SK-N-SH treated with all-trans-retinoic acid at 6 μM for 48 hours (cell line): Measurements from ENCODE around the gene STX18.

Source experiments
- ARNTL ChIP-seq: fragments of 450-650 bp; formaldehyde crosslinking; IDR thresholded peaks from 2 replicates; pipeline ENCODE4 v1.5.0; 2020; ENCODE audit warnings: low read depth, mild to moderate bottlenecking, moderate library complexity, borderline replicate concordance
- GLIS3 ChIP-seq: fragments of 250-450 bp; sonication (Bioruptor Pico); IDR thresholded peaks from 2 replicates; pipeline ENCODE4 v1.5.0; 2020; ENCODE audit warnings: mild to moderate bottlenecking, moderate library complexity
- ISL1 ChIP-seq: fragments of 250-450 bp; sonication (Bioruptor Pico); IDR thresholded peaks from 2 replicates; pipeline ENCODE4 v2.1.2; 2022; ENCODE audit warnings: mild to moderate bottlenecking, moderate library complexity
- POU6F1 ChIP-seq: fragments of 250-450 bp; sonication (Bioruptor Pico); IDR thresholded peaks from 2 replicates; pipeline ENCODE4 v1.8.0; 2021; ENCODE audit warnings: low read depth, mild to moderate bottlenecking, moderate library complexity, borderline replicate concordance
- RARB ChIP-seq: fragments of 250-450 bp; sonication (Bioruptor Pico); IDR thresholded peaks from 2 replicates; pipeline ENCODE4 v1.8.0; 2021; ENCODE audit warnings: mild to moderate bottlenecking, moderate library complexity
- SNAI2 ChIP-seq: fragments of 250-450 bp; sonication (Bioruptor Pico); IDR thresholded peaks from 2 replicates; pipeline ENCODE4 v1.5.0; 2020; ENCODE audit warnings: mild to moderate bottlenecking, moderate library complexity
- TSHZ2 ChIP-seq: fragments of 250-450 bp; sonication (Bioruptor Pico); IDR thresholded peaks from 2 replicates; pipeline ENCODE4 v1.5.0; 2020; ENCODE audit warnings: mild to moderate bottlenecking, moderate library complexity
- ZC3H10 ChIP-seq: fragments of 250-450 bp; sonication (Bioruptor Pico); IDR thresholded peaks from 2 replicates; pipeline ENCODE4 v1.5.1; 2021; ENCODE audit warnings: mild to moderate bottlenecking, moderate library complexity
- ZFP30 ChIP-seq: fragments of 450-650 bp; formaldehyde crosslinking; IDR thresholded peaks from 2 replicates; pipeline ENCODE4 v1.5.0; 2022; ENCODE audit warnings: mild to moderate bottlenecking, moderate library complexity
- ZNF565 ChIP-seq: fragments of 450-650 bp; formaldehyde crosslinking; conservative IDR thresholded peaks from 2 replicates; pipeline ENCODE4 v1.5.0; 2020; ENCODE audit warnings: low read depth, mild to moderate bottlenecking, moderate library complexity
- ZNF70 ChIP-seq: fragments of 450-650 bp; formaldehyde crosslinking; IDR thresholded peaks from 2 replicates; pipeline ENCODE4 v1.5.0; 2020; ENCODE audit warnings: mild to moderate bottlenecking, moderate library complexity
- TF ChIP-seq, protein P1 (sequence below): fragments of 250-450 bp; sonication (Bioruptor Pico); IDR thresholded peaks from 2 replicates; pipeline ENCODE4 v1.8.0; 2020; ENCODE audit warnings: mild to moderate bottlenecking, moderate library complexity, borderline replicate concordance
- TF ChIP-seq, protein P2 (sequence below): fragments of 250-450 bp; sonication (Bioruptor Pico); IDR thresholded peaks from 2 replicates; pipeline ENCODE4 v1.5.1; 2021; ENCODE audit warnings: mild to moderate bottlenecking, moderate library complexity

DNA sequence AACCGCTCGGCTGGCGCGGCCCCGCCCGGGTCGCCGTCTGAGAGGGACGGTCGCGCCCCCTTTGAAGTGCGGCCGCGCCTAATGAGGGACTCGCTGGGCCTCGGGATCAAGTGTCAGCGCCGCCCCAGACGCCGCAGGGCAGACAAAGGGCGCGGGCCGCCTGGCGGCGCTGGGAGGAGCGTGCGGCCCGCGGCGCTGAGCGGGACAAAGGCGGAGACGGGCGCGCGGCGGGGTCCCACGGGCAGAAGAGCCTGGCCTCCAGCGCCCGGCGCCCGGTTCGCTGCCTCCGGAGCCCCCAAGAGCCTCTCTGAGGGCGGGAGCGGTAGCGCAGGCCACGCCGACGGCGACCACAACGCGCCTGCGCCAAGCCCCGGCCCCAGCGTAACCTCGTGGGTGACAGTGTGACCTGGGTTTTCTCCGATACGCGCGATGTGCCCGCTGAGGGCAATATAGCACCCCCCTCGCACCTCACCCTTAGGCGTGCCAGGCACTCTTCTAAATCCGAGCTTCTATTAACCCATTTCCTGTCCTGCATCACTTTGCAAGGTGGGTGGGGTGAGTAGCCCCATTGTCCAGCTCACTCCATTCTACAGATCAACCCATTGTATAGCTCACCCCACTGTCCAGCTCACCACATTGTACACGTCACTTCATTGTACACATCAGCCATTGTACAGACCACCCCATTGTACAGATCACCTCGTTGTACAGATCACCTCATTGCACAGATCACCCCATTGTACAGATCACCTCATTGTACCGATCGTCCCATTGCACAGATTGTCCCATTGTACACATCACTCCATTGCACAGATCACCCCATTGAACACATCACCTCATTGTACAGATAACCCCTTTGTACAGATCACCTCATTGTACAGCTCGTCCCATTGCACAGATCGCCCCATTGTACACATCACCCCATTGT lies 33.7 kb upstream of the STX18 start:
- TF ChIP-seq ZNF70 (CRISPR knock-in tag) (no peak), POU6F1 (no peak), ARNTL (CRISPR knock-in tag) (no peak), SNAI2 (CRISPR knock-in tag) (no peak), GLIS3 (CRISPR knock-in tag) (no peak), TSHZ2 (CRISPR knock-in tag) (no peak), RARB (CRISPR knock-in tag) (no peak), ZC3H10 (no peak), ISL1 (CRISPR knock-in tag) (no peak), ZFP30 (CRISPR knock-in tag) (no peak), ZNF565 (no peak)
- TF ChIP-seq, protein P1, sequence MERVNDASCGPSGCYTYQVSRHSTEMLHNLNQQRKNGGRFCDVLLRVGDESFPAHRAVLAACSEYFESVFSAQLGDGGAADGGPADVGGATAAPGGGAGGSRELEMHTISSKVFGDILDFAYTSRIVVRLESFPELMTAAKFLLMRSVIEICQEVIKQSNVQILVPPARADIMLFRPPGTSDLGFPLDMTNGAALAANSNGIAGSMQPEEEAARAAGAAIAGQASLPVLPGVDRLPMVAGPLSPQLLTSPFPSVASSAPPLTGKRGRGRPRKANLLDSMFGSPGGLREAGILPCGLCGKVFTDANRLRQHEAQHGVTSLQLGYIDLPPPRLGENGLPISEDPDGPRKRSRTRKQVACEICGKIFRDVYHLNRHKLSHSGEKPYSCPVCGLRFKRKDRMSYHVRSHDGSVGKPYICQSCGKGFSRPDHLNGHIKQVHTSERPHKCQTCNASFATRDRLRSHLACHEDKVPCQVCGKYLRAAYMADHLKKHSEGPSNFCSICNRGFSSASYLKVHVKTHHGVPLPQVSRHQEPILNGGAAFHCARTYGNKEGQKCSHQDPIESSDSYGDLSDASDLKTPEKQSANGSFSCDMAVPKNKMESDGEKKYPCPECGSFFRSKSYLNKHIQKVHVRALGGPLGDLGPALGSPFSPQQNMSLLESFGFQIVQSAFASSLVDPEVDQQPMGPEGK (CRISPR knock-in tag): no peak
- TF ChIP-seq, protein P2, sequence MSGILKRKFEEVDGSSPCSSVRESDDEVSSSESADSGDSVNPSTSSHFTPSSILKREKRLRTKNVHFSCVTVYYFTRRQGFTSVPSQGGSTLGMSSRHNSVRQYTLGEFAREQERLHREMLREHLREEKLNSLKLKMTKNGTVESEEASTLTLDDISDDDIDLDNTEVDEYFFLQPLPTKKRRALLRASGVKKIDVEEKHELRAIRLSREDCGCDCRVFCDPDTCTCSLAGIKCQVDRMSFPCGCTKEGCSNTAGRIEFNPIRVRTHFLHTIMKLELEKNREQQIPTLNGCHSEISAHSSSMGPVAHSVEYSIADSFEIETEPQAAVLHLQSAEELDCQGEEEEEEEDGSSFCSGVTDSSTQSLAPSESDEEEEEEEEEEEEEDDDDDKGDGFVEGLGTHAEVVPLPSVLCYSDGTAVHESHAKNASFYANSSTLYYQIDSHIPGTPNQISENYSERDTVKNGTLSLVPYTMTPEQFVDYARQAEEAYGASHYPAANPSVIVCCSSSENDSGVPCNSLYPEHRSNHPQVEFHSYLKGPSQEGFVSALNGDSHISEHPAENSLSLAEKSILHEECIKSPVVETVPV (CRISPR knock-in tag): no peak
